ENCODE measurements around the gene PLEKHB1.
"Not testable (repeated sequence)": the region's sequence is repeated elsewhere in the genome, so short reads cannot be mapped to it uniquely, and the experiment has no call there.

The PLEKHB1 gene

DNA sequence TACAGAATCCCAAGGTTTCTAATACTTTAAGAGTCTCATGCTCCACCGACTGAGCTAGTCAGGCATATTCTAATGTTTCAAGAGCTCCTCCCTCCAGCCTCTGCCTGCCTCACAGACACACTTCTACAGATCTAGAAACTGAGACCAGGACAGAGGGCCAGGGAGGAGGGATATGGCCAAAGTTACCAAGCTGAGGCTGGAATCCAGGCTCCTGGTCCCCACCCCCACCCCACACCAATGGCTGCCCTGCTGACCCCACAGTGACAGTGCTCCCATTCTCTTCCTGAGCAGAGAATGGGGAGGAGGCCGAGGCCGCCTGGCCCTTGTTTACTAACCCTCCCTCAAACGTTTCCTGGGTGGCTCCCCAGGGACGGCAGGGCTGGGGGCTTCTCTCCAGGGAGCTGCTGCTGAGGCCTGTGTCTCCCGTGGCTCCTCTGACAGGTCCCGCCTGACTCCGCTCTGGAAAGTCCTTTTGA lies 2.2 kb downstream of the PLEKHB1 start:
- DNase-seq = peak; percentile 59

DNA sequence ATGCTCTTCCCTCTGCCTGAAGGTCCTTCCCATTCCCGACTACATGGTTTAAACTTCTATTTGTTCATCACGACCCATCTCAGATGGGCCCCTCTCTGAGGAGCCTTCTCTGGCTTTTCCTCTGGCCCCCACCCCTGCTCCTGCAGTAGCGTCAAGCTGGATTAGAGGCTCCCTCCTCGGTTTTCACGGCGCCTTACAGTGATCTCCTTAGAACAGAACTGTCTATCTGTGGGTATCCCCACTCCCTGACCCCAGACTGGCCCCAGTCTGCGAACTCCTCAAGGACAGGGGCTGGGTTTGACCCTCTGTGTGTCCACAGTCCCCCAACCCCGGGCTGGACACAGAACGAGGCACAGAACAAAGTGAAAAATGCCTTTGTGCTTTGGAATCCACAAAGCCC lies 2.8 kb downstream of the PLEKHB1 start:
- no peak for DNase-seq

DNA sequence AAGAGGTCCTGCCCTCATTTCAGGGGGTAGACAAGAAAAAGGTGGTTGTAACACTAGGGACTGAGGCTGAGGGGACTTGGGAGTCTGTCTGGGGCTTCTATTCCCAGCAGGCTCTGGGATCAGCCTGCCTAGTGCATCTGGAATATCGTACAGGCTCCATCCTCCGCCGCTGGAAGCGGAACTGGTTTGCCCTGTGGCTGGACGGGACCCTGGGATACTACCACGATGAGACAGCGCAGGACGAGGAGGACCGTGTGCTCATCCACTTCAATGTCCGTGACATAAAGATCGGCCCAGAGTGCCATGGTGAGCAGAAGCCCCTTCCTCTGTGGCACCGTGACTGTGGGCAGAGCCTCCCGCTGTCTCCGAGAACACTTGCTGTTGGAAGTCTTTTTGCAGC lies 4.0 kb downstream of the PLEKHB1 start:
- no peak for DNase-seq

DNA sequence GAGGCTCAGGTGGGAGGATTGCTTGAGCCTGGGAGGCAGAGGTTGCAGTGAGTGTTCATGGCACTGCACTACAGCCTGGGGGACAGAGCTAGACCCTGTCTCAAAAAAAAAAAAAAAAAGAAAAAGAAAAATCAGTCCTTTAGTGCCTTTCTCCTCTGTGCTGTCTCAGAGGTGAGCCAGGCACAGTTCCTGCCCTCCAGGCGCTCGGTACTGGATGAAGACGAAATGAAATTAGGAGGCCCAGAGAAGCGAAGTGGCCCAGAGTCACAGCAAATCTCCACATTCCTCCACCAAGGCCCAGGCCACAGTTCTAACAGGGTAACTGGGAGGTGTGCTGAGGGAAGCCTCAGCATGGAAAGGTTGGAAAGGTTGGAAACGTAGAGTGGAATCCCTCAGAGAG lies 4.9 kb downstream of the PLEKHB1 start:
- no peak for DNase-seq

DNA sequence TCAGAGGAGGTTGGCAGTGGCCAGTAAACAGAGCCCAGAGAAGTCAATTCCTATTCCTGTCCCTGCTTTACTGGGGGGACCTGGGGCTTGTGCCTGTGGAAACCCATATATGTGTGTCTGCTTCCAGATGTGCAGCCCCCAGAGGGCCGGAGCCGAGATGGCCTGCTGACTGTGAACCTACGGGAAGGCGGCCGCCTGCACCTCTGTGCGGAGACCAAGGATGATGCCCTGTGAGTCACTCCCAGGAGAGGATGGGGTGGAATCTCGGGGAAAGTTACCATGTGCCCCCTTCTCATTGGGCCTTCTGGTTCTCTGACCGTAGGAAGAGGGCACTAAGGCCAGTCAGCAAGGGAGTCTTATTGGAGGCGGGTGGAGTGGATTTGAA lies 5.3 kb downstream of the PLEKHB1 start:
- DNase-seq = no peak

DNA sequence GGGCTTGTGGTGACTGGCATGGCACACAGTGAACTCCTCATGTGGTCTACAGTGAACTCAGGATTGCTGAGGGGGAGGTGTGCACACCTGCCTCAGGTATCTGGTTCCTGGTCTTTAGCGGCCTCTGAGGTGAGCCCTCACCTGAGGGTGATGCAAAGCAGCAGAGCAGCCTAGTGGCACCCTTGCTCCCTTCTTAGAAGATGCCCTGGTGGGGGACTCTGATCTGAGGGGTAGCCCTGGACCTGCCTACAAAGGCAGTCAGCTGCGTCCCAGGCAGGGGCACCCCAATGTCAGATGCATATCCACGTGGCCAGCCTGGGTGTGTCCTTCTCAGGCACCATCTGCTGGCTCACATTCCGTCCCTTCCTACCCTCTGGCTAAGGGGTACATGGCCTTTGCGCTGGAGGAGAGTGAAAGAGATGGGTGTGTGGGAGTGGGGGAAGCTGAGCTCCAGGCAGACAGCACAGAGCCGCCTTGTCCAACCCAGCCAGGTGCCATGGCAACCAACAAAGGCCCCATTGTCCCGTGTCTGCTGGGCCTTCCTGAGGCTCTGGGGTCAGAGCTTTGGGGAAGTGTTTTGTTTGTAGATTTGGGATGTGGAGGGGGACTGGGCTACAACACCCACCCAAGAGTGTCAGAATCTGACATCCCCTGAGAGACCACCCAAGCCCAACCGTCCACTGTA lies 5.8 kb downstream of the PLEKHB1 start:
- DNase-seq = peak; percentile 67

DNA sequence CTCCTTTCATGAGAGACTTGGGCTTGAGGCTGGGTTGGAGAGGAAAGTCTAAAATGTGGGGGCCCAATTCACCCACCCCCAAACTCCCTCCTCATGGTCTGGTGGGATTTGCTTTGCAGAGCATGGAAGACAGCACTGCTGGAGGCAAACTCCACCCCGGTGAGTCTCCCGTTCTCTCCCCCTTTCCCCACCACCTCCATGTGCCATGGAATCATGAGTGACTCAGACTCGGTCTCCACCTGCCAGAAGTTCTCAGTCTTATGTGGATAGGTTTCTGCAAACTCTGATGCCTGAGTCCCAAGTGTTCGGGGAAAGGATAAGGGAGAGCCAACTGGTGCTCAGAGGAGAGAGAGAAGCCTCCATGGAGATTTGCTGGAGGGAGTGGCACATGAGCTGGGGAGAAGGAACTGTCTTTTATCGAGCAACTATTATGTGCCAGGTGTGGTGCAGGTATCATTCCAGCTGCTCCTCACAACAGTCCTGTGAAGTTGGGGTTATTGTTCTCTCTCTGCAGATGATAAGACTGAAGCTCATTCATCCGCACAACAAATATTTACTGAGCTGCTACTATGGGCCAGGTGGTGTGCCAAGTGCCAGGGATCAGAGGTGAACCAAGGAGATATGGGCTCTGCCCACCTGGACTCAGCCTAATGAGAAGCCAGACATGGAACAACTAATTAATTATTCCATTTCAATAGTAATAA lies 6.6 kb downstream of the PLEKHB1 start:
- DNase-seq = peak; percentile 76

- no peak for DNase-seq
Measured at GRCh38 chr11:73653996-73654395, 7.6 kb downstream of the PLEKHB1 start.

DNA sequence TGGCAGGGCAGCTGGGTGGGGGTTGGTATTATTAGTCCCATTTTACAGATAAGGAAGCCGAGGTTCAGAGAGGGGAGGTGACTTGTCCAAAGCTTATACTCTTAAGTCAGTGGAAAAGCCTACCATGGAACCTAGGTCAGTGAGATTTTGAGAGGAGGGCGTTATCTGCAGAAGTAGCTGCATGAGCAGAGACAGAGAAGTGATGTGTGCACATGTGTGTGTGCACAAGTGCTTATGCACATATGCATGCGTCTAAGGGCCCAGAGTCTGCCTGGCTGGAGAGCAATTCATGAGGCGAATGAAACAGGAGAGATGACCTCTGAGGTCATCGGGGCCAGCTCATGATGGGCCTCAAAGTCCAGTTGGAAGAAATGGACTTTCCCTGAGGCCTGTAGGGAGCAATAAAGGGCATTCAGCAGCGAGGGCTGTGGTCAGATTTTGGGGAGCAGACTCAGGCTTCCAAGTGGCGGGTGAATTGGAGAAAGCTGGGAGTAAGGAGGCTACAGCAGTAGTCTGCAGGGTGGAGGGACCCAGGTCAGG lies 8.2 kb downstream of the PLEKHB1 start:
- peak; percentile 49 for DNase-seq

DNA sequence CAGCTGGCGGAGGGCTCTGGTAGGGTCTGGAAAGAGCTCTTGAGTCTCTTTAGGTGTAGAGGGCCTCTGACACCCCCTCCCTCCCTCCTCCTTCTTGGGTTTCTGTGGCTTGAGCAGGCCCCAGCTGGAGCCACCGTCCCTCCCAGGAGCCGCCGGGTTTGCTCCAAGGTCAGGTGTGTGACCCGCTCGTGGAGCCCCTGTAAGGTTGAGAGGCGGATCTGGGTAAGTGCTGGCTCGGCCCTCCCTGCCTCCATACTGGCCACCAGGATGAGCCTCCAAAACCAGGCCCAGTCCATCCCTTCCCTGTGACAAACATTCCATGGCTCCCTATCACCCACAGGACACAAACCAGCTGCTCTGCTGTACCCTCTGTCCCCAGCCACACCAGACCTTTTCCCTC lies 9.3 kb downstream of the PLEKHB1 start:
- DNase-seq = no peak

DNA sequence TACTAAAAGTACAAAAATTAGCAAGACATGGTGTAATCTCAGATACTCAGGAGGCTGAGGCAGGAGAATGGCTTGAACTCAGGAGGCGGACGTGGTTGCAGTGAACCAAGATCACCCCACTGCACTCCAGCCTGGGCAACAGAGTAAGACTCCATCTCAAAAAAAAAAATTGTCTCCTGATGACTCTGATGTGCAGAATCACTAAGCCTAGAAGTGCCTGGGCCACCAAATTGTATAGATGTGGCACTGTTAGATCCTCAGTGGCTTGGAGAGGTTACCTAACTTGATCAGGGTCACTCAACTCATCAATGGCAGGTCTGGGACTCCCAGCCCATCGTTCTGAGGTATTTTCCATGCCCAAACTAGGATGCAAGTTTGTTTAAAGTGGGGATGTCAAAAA lies 10.6 kb downstream of the PLEKHB1 start:
- no peak for DNase-seq

GRCh38 chr11:73659961-73660360 lies 13.6 kb downstream of the PLEKHB1 start:
- peak; percentile 71 for DNase-seq

GRCh38 chr11:73660497-73661034 lies 14.2 kb downstream of the PLEKHB1 start:
- DNase-seq = no peak

DNA sequence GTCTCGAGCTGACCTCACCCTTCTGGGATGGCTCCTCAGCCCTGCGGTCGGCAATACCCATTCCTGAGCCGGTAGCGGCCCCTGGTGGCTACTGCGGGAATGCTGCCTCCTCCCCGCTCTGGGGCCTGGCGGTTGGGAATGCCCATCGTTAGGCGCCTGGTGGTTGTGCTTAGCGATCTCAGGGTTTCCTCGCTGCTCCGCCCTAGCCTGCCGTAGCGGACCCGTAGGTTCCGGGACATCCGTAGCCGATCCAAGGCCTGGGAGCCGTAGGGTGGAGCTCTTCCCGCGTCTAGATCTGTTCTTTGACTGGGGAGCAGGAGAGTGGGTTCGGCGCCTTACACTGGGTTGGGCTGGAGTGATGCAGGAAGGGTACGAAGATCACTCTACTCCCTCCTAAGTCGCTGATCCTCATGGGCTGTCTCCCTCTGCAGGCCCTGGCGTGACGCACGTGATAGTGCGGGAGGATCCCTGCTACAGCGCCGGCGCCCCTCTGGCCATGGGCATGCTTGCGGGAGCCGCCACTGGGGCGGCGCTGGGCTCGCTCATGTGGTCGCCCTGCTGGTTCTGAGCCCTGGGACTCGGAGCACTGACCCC lies 14.8 kb downstream of the PLEKHB1 start:
- peak; percentile 94 for DNase-seq

- peak; percentile 66 for DNase-seq
Measured at GRCh38 chr11:73662445-73663157, 16.2 kb downstream of the PLEKHB1 start.

- peak; percentile 33 for DNase-seq
Measured at GRCh38 chr11:73663604-73664495, 17.5 kb downstream of the PLEKHB1 start.

- no peak for DNase-seq
Measured at GRCh38 chr11:73664877-73665276, 18.5 kb downstream of the PLEKHB1 start.

DNA sequence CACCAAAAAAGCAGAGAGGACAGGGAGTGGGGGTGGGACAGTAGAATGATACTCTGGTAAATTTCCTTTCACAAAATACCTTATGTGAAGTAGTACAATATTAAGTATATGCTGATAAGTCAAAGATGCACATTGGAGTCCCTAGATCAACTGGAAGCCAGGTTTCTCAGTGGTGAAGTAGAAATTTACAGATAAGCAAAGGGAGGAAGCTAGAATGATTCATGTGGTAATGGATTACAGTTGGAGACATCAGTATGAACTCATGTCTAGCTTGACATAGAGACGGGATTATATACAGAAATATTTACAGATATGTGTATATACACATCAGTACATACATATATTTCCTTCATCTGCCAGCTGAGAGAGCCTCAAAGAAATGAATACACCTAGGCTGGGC lies 21.5 kb downstream of the PLEKHB1 start:
- no peak for DNase-seq

GRCh38 chr11:73670808-73671207 lies 24.4 kb downstream of the PLEKHB1 start:
- no peak for DNase-seq

DNA sequence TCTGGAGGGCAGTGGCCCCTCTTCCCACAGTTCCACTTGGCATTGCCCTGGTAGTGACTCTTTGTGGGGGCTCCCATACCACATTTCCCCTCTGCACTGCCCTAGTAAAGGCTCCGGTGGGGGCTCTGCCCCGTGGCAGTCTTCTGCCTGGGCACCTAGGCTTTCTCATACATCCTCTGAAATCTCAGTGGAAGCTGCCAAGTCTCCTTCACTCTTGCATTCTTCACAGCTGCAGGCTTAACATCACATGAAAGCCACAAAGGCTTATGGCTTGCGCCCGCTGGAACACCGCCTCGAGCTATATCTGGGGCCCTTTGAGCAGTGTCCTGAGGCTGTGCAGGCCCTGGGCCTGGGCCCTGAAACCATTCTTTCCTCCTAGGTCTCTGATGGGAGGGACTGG lies 25.3 kb downstream of the PLEKHB1 start:
- DNase-seq = no peak

- DNase-seq = not testable (repeated sequence)
Measured at GRCh38 chr11:73676552-73676951, 30.2 kb downstream of the PLEKHB1 start.

DNA sequence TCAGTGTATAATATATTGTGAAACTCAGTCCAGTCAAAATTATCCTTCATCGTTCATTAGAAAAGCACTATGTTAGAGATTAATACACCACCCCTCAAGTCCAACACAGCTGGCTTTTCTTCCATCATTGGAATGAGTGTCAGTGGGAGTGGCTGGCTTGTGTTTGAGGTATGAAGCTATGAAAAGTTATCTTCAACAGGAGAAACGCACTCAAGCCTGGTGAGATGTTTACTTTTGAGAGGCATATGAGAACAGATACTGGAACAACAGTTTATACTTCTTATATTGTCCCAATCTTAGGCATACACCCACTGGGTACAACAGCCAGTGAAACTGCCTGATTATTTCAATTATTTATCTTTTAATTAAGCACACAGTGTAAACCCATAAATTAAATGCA lies 34.3 kb downstream of the PLEKHB1 start:
- no peak for DNase-seq
